ENCODE data around the gene SRCAP. TPM values are rescaled to one million over a fixed set of nuclear protein-coding genes. Genes with fewer than 3 reads are reported as not detected.

SRCAP gene
- polyA plus RNA-seq, 1 donor (not counting 4 experiments of a cell fraction or from before 2014, with no cell fraction given), result 1.4 TPM

DNA sequence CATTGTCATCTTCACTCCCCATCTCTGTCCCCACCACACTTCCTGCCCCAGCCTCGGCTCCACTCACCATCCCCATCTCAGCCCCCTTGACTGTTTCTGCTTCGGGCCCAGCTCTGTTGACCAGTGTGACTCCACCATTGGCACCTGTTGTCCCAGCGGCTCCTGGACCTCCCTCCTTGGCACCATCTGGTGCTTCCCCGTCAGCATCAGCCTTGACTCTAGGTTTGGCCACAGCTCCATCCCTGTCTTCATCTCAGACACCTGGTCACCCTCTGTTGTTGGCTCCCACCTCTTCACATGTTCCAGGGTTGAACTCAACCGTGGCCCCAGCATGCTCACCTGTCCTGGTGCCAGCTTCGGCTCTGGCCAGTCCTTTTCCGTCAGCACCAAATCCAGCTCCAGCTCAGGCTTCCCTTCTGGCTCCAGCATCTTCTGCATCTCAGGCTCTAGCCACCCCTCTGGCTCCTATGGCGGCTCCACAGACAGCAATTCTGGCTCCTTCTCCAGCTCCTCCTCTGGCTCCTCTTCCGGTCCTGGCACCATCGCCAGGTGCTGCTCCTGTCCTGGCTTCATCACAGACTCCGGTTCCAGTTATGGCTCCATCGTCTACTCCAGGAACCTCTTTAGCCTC, 24.9 kb downstream of the SRCAP start:
- Histone ChIP-seq H3K9me1 (ENCODE audit: control insufficient read depth, extremely low read depth, insufficient read depth, low read length) (no peaks in the 10 kb centered on the region), H3K4me2 (ENCODE audit: control insufficient read depth, extremely low read depth, insufficient read depth, low read depth, low read length) (no peak overlapping the region), H2AFZ (ENCODE audit: control insufficient read depth, low read length) (no peak overlapping the region), H3K27me3 (ENCODE audit: control insufficient read depth, extremely low read depth, insufficient read depth, low read length) (no peaks in the 10 kb centered on the region), H4K20me1 (ENCODE audit: control insufficient read depth, extremely low read depth, insufficient read depth, low read length) (no peaks in the 10 kb centered on the region), H3K27ac (ENCODE audit: control insufficient read depth, insufficient read depth, low read length) (no peak overlapping the region), H3K4me3 (ENCODE audit: control insufficient read depth in 2 of 3, extremely low read depth in 1 of 3, insufficient read depth in 2 of 3, low read depth in 1 of 3, low read length in 3 of 3) (no peak overlapping the region), H3K4me1 (ENCODE audit: control insufficient read depth, extremely low read depth, insufficient read depth, low read length) (no peaks in the 10 kb centered on the region), H3K9ac (ENCODE audit: control insufficient read depth, extremely low read depth, insufficient read depth, low read length) (no peak overlapping the region), H3K9me3 (ENCODE audit: control insufficient read depth, low read depth, low read length) (no peaks in the 10 kb centered on the region), H3K36me3 (ENCODE audit: control insufficient read depth in 2 of 2, extremely low read depth in 1 of 2, insufficient read depth in 2 of 2, low read length in 2 of 2) (peaks cover 54 to 55% of the 10 kb centered on the region in 2 experiments), H3K79me2 (ENCODE audit: control insufficient read depth, insufficient read depth, low read length) (peaks cover 45% of the 10 kb centered on the region)
- FAIRE-seq (no peak), DNase-seq (ENCODE audit: low read depth, low spot score) (no peak)
- dilution Hi-C loops (cut with MboI; ENCODE audit: extremely low pct_ligation_motif_present, low sequenced_read_pairs), result no loop called here
- TF ChIP-seq CTCF (optimal IDR thresholded peaks at IDR 0.05 in 1 of 3, IDR thresholded peaks at IDR 0.05 in 1 of 3, conservative IDR thresholded peaks at IDR 0.05 in 1 of 3; ENCODE audit: extremely low read depth in 1 of 3, insufficient read depth in 2 of 3, low read length in 3 of 3) (no peak), EZH2 (IDR thresholded peaks at IDR 0.05; ENCODE audit: low read length) (no peak)

DNA sequence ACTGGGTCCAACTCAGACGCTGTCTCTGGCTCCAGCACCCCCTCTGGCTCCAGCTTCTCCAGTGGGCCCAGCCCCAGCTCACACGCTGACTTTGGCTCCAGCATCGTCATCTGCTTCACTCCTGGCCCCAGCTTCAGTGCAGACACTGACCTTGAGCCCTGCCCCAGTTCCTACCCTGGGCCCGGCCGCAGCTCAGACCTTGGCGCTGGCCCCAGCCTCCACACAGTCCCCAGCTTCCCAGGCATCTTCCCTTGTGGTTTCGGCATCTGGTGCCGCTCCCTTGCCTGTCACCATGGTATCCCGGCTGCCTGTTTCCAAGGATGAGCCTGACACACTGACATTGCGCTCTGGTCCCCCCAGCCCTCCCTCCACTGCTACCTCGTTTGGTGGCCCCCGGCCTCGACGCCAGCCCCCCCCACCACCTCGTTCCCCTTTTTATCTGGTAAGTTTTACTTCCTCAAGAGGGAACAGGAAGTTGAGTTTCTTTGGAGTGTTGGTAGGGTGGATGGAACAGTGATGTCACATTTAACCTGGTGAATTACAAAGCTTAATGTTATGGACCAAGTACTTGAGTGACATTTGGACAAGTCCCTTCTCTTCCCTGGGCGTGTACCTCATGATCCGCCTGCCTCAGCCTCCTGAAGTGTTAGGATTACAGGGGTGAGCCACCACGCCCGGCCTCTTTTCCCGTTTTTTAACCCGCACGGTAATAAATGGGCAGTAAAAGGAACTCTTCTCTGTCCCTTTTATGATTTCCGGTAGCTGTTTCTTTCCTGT, 25.9 kb downstream of the SRCAP start:
- no peak overlapping the region for H3K4me2 ChIP-seq (ENCODE audit: control insufficient read depth, extremely low read depth, insufficient read depth, low read depth, low read length)

More for the DNA sequence above, 25.9 kb downstream of the SRCAP start:
- Histone ChIP-seq H3K27ac (ENCODE audit: control insufficient read depth, insufficient read depth, low read length) (no peak overlapping the region), H3K4me1 (ENCODE audit: control insufficient read depth, extremely low read depth, insufficient read depth, low read length) (no peaks in the 10 kb centered on the region), H3K9ac (ENCODE audit: control insufficient read depth, extremely low read depth, insufficient read depth, low read length) (no peak overlapping the region), H3K9me1 (ENCODE audit: control insufficient read depth, extremely low read depth, insufficient read depth, low read length) (no peaks in the 10 kb centered on the region), H3K27me3 (ENCODE audit: control insufficient read depth, extremely low read depth, insufficient read depth, low read length) (no peaks in the 10 kb centered on the region), H3K9me3 (ENCODE audit: control insufficient read depth, low read depth, low read length) (no peaks in the 10 kb centered on the region), H2AFZ (ENCODE audit: control insufficient read depth, low read length) (no peak overlapping the region), H3K36me3 (ENCODE audit: control insufficient read depth in 2 of 2, extremely low read depth in 1 of 2, insufficient read depth in 2 of 2, low read length in 2 of 2) (peaks cover 56 to 57% of the 10 kb centered on the region in 2 experiments), H3K79me2 (ENCODE audit: control insufficient read depth, insufficient read depth, low read length) (peaks cover 39% of the 10 kb centered on the region), H3K4me3 (ENCODE audit: control insufficient read depth in 2 of 3, extremely low read depth in 1 of 3, insufficient read depth in 2 of 3, low read depth in 1 of 3, low read length in 3 of 3) (no peak overlapping the region), H4K20me1 (ENCODE audit: control insufficient read depth, extremely low read depth, insufficient read depth, low read length) (no peaks in the 10 kb centered on the region)
- DNase-seq (ENCODE audit: low read depth, low spot score) (no peak), FAIRE-seq (no peak)
- dilution Hi-C loops (cut with MboI; ENCODE audit: extremely low pct_ligation_motif_present, low sequenced_read_pairs), result no loop called here
- TF ChIP-seq EZH2 (IDR thresholded peaks at IDR 0.05; ENCODE audit: low read length) (no peak), CTCF (optimal IDR thresholded peaks at IDR 0.05 in 1 of 3, IDR thresholded peaks at IDR 0.05 in 1 of 3, conservative IDR thresholded peaks at IDR 0.05 in 1 of 3; ENCODE audit: extremely low read depth in 1 of 3, insufficient read depth in 2 of 3, low read length in 3 of 3) (no peak)

All from keratinocyte (primary cell).